Measurements from ENCODE around the gene RAD51B.

RAD51B gene

DNA sequence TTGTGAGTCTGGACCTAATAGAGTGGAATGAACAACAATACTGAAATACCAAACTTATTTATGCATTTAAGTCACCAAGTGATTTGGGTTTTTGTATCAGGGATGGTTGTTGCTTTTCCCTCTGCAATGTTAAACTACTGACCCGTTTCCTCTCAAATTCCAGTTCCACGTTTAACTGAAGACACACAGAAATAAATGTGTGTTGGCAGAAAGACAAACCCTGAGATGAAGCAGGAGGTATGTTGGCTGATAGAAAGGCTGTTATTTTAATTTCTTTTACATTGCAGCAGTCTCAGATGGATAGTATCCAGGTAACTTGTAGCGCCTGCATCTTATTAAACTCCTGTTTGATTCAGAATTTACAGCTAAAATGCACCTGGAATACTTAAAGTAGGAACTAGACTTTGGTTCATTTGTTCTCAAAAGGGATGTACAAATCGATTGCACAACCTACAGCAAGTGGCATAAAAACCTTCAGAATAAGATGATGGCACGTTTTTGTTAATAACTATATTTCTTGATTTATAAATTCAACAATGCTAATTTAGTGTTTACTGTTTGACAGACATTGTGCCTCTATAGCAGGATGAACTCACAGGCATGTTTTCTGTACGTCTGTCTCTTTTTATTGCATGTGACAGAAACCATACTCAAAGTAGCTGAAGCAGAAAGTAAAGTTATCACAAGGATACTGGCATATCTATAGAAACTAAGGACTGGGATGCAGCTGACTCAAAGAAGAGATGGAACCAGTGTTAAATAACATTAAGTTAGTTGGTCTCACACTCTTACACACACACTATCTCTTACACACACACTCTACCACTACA is 567.6 kb downstream of the RAD51B start:
- DNase-seq (ENCODE audit: low read depth) = no peak

DNA sequence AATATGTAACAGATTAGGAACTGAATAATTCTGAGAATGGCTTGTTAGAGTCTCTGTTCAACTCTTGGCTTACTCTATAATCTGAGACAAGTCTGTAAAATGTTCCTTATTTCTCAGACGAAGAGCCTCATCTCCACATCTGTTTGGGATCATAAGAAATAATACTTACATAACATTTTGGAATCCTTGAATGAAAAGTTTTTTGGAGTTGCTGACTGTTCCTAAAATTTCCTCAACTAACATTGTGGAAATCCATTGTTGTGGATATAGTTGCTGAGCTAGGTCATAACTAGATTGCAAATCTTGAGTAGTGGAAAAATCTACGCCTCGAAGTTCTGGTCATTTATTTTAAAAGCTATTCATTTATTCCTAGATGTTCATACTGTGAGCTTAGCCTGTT is 570.4 kb downstream of the RAD51B start:
- DNase-seq (ENCODE audit: low read depth) = no peak

DNA sequence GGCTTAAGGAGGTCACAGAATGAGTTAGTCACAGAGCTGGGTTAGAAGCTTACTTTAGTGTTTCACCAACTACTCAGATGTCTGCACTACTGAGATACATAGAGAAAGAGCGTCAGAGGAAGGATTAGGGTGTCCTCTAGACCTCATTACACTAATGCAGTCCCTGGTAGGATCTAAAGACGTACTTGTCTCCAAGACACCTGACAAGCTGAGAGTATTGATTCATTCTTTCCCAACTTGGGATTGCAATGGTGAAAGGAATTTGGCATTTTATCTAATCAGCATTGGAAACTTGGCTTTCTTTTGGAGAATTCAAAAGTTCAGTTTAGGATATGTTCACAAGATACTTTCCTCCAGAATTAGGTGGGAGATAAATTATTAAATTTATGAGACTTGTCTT is 571.2 kb downstream of the RAD51B start:
- no peak for DNase-seq (ENCODE audit: low read depth)

DNA sequence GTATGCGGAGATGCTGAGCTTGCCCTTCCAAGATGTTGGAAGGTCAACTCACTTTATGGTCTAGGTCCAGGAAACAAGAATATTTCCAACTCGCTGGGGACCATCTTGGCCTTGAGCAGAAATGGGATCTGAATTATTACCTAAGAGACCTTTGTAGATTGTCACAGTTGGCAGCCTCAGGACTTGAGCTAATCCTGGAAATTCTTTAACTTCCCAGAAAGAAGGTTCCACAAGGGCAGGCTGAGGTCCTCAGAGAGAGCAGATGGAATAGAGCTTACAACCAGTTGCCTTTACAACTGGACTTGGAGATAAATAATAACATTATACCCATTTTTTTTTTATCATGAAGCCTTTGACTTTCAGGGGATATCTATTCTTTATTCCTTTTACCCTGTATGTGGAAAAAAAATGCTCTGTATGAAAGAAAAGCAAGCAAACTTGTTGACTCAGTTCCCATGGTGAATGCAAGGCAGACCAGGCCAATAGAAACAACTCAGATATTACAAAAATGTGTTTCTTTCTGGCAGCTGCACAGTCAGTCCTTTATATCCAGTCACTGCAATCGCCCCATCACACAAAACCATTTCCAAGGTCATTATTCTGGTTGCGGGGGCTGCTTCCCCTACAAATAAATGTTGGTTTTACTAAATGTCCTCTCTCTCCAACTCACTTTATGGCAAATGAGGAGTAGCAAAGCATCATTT is 571.9 kb downstream of the RAD51B start:
- DNase-seq (ENCODE audit: low read depth) = no peak

DNA sequence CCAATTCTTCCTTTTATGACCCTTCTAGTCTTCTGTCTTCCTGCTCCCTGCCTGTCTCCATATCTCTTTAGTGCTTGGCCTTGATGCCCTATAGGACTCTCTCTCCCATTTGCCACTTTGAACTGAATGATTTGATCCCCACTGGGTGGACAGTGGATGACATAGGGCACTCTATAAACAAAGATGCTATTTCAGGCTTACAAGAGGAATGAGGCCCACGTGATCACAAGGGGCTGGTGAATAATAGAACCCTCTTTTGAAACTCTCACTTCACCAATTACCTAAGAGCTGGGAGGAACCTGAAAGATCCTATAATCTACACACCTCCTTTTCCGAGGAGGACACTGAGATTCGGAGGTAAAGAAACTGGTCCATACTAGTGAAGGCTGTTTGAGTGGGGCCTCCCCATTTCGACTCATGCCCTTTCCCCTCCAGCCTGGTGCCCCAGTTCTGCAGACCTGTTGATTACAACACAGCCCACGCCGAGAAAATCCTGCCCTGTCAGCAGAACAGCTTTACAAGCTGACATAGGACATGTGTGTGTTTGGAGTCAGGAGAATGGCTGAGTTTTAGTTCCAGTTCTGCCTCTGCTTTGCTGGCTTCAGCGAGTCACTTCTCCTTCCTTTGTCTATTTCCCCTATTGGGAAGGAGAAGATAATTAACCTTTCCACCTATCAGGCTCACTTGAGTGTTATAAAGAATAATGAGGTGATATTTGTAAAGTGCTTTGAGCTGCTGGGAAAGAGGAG is 573.0 kb downstream of the RAD51B start:
- DNase-seq (ENCODE audit: low read depth) = no peak

DNA sequence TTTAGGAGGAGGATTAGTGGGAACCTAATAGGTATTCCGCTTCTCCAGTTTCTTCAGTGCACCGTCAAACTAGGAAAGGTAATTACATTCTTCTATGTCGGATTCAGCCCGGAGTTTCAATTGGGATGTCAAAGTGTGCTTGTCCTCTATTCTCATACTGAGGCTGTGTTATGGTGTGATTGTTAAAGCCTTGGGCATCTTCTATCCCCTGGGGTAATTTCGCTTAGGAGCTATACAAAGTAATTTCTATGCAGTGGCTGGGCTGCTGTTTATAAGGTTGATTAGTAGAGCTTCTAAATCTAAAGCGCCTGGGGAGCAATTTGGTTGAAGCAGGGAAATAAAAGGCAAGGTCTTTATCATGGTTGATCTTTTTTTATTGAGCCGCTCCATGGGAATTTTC is 573.7 kb downstream of the RAD51B start:
- no peak for DNase-seq (ENCODE audit: low read depth)

DNA sequence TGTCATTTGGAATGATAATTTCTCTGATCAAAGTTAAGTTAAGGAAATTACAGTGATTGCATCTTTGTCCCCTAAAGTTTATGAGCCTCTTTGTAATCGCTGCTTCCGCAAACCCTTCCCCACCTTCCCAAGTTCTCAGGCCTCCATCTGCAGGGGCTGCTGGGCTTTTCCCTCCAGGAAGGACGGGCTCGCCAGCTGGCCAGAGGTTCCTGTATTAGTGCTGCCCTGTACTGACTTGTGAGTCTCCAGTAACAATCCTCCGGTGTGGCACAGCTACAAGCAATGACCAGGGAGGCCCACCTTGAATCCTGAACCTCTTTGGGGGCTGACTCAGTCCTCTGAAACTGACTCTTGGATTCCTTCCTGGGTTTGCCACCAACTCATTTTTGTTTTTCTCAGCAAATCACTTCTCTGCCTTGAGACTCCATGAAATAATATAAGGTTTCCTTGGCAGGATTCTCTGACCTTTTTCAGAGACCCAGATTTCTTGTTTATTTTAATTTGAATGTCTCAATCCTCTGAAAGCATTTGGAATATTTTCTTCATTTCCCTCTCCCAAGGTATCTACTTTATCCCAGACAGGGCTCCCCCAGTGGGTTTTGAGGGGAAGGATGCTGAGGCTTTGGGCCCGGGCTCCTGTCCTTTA is 574.7 kb downstream of the RAD51B start:
- DNase-seq (ENCODE audit: low read depth) = no peak

DNA sequence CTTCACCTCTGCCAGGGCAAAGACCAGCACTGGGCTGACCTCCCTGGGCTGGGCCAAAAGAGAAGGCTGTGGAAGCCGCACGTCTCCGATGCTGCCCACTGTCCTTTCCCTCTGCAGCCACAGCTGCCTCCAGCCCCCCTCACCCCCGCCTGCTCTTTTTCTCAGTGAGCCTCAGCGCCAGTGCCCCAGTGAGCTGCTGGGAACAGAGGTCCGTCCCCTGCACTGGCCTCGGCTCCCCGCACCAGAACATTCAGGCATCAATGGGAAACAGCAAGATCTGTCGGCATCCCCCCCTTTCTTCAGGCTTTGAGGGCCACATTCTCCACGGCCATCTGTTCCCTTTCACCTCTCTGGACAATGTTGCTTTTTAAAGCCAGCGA is 575.2 kb downstream of the RAD51B start:
- no peak for DNase-seq (ENCODE audit: low read depth)

DNA sequence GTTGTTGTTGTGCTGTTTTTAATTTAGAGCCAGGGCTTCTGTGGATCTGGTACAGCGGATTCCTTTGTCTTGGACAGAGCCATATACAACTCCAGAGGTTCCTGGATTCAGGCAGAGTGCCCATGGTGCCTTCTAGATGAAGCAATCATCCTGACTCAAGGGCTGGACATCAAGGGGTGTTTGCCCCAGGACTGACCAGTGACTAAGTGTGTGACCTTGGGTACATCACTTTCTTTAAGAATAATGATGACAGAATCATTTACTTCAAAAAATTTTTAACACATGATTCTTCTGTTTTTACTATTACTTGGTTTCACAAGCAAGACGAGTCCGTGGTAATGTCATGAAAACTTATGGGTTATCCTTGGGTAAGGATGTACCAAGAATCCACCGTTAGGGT is 576.0 kb downstream of the RAD51B start:
- no peak for DNase-seq (ENCODE audit: low read depth)

DNA sequence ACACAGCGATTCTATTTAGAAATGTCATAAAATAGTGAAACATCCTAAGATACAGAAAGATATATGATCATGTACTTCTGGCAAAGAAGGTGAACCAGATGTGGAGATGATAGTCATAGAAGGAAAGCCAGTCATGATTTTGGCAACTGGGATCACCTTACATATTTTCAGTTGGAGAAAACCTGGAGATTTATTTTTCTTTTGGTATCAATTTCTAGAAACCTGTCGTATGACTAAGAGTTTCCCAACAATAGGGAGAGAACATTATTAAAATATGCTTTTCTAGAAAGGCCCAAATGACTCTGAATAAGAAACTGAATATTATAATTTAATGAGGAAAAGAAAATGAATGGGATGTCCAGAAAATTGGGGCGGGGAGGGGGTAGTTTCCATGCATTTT is 576.9 kb downstream of the RAD51B start:
- no peak for DNase-seq (ENCODE audit: low read depth)

DNA sequence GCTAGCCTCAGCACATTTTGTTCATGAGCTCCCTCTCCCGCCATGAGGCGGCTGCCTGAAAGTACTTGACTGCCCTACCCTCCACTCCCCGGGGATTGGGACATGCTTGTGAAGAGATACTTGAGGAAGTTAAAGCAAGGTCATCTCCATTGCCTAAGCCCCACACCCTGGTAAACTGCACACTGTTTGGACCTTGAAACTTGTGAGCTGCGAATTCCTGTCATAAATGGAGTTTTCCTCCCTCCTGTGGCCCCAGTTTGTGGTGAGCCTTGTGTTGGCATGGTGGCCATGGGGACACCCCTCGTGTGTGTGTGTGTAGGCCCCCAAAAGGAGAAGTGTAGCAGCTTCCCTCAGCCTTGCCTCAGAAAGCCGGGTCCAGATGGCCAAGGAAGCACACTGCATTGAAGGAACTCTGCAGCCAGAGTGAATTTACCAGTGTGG is 577.8 kb downstream of the RAD51B start:
- DNase-seq (ENCODE audit: low read depth) = no peak

DNA sequence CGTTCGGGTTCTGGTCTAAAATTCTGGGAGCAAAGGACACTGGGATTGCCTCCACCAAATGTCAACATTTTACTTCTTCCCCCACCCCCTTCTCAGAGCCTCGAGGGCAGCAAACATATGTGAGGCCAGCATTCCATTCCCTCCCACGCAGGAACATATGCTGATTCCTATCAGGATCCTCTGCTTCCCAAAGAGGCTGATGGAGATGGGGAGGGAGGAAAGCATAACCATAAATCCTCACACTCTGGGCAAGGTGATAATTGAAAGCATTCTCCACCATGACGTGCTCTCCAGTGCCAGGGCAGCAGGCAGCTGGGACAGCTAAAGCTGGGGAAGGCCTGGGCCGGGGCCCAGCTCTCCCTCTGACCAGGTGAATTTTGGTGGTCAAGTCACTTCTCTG is 578.2 kb downstream of the RAD51B start:
- no peak for DNase-seq (ENCODE audit: low read depth)

DNA sequence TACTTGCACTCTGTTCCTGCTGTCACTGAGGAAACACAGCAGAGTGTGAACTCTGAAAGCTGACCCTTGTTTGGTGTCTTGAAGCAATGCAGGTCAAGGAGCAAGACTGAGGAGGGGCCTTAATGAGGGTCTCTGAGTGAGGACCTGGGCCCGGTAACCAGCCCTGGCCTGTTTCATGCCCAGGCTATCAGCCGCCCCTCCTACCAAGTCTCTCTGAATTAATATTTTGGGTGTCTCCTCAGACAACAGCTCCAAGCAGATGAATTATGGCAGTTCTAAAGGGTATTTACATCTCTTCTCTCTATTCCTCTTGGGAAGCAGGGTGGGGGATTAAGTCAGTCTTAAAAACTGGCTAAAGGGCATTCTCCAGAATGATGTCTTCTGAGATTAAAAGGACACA is 578.8 kb downstream of the RAD51B start:
- no peak for DNase-seq (ENCODE audit: low read depth)

DNA sequence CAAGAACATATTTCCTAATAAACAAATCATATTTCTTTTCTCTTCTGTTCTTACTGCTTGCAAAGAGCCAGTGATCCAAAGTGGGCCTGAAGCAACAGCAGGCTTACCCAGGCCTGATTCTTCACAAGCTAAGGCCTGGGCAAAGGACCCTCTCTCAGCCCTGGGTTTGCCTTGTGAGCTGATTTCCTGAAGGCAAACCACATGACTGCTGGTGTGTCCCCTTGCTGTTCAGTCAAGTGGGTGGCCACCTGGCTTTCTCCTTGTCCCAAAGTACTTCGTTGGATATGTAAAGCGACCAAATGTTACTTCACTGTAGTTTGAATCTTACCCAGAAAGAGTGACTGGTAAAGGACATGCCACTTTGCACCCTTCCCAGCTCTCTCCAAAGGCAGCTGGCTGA is 580.4 kb downstream of the RAD51B start:
- no peak for DNase-seq (ENCODE audit: low read depth)

DNA sequence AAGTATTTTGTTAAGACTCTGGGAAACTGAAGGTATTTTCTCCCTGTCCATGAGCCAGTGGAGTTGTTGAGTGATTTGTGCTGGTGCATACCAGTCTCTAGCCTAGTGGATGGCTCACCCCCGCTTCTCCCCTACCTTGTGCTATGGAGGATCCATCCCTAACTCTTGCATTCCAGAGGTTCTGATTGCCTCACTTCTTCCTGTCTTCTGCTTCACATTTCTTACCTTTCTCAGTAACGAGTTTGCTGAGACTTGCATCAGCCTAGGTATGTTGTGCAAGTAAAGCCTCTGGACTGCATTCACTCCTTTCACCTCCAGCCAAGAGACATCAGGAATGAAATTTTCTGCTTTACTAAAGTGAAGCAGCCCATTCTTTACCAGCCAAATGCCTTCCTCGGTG is 581.7 kb downstream of the RAD51B start:
- no peak for DNase-seq (ENCODE audit: low read depth)

DNA sequence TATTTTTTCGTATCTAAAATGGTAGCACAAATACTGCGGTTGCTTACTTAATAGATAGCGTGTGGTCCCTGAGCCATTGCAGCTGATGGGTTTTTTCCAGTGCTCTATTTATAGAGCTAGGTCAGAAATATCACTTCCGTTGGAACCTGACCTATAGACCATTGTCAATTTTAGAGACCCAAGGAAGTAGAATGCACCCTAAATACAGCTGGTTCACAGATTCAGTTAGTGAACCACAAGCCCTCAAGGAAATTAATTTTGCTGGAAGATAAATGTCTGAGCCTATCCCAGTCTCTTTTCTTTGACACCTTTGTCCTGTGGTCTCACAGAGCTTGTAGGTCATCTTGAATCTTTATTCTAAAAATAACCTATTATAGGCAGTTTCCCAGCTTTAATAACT is 582.3 kb downstream of the RAD51B start:
- no peak for DNase-seq (ENCODE audit: low read depth)

DNA sequence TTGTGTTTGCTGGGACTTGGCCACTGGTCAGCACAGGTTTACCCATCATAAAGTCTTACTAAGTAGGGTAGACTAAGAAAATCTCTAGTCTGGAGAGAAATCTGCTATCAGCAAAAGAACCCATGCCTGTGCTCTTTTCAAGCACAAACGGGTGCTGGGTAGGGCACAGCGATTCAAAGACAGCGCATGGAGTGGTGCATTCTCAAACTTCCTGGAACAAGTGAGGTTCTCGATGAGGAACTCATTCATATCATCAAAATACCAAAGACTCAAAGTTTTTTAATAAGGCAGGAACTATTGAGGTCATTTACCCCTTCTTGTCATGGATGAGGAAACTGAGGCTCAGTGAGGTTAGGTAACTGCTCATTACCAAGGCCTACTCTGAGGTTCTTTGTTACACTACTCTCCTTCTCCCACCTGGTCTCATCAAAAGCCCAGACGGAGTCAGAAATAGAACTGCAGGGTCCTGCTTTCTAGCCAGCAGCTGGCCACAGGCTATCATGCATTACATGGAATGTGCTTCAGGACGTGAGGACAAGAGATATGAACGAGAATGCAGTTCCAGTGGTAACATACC is 583.0 kb downstream of the RAD51B start:
- no peak for DNase-seq (ENCODE audit: low read depth)

DNA sequence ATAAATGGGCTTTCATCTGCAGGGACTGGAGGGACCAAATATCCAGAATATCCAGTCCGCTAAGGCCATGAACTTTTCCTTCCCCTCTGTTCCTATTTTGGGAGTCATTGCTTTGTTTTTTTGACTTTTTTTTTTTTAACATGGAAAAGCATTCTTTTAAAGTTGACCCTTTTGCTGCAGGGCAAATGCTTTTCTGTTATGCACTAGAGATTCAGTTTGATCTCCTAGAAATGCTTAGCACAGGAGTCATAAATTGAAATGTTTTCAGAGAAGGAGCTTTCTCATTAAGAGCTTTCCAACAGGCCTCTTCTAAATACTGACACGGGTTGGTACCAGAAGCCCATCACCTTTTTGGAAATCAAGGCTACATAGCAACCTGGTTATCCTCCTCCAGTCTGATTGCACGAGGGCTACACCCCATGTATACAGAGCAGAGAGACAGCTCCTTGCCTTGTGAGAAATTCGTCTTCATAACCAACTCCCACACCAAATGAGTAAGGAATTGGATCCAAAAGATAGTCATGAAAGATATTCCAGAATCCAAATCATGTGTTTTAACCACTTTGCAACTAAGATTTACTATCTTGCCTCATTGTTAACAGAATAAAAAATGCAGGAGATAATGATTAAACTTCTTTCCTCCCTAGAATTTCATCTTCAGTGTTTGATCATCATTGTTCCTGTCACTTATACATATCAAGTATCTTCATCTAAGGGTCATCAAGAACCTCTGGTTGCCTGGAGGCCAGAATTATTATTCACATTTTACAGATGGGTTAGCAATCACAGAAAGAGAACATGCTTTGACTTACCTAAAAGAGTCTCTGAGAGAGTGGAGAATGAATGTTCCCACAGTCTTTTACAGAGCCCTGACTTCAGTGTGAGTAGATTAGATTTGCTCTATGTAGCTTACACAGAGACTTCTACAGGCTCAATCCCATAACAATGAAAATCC is 583.9 kb downstream of the RAD51B start:
- DNase-seq (ENCODE audit: low read depth) = no peak

DNA sequence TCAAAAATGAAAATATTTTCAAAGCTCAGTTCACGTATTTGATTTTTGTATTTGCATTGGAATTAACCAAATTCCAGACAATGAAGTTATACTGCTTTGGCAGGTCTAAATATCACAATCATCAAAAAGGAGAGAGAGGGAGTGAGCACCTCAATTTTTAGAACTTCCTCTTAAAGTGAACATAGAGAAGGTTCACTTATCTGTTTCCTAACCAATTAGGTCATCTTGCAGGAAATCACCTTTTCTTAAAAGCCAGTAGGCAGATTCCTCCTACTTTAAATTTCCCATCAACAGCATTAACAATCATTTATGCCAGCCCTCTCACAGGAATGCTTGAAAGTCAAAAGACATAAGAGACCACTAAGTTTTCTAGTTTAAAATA is 584.6 kb downstream of the RAD51B start:
- DNase-seq (ENCODE audit: low read depth) = no peak

DNA sequence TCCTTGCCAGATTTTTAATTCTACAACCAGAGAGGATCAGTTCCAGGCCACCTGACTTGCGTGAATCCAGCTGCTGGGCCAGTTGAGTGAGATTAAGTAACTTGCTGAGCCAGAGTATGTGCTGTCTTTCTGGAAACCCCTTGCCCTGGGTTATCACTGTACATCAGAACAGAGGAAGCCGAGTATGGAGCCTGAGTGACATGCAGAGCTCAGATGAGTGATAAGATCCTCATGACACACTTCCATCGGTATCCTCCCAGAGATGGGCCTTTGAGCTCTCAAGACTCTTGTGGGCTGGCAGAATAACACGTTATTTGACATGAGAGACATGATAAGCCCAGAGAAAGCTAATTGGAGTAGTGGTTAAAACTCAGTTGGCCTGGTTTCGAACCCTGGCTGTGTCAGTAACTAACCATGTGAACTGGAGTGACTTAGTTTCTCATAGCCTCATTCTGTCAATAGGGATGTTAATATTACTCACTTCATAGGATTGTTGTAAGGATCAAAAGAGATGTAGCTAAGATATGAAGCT is 585.1 kb downstream of the RAD51B start:
- no peak for DNase-seq (ENCODE audit: low read depth)

DNA sequence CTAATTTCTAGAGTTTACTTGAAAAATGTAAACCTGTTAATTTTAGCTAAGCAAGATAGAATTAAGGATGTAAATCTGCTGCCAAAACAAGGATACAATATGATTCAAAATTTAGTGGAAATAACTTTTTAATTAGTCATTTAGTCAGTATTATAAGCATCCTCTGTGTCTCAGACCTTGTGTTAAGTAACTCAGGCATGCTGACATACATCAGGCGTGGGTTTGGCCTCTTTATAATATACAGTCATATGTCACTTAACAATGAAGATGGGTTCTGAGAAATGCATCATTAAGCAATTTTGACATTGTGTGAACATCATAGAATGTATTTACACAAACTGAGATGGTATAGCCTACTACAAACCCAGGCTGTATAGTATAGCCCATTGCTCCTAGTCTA is 586.4 kb downstream of the RAD51B start:
- peak; percentile 60 for DNase-seq (ENCODE audit: low read depth)

All from HS-5 (cell line).